Germinal center (tissue), 1 donor: Measurements from ENCODE around the gene BCKDK.
"Not testable (repeated sequence)": the region's sequence is repeated elsewhere in the genome, so short reads cannot be mapped to it uniquely, and the experiment has no call there.

Experiments
- DNase-seq: peaks from one replicate; pipeline ENCODE4 v3.0.0; 2012; ENCODE audit warnings: mixed read lengths, low spot score

The BCKDK gene

DNA sequence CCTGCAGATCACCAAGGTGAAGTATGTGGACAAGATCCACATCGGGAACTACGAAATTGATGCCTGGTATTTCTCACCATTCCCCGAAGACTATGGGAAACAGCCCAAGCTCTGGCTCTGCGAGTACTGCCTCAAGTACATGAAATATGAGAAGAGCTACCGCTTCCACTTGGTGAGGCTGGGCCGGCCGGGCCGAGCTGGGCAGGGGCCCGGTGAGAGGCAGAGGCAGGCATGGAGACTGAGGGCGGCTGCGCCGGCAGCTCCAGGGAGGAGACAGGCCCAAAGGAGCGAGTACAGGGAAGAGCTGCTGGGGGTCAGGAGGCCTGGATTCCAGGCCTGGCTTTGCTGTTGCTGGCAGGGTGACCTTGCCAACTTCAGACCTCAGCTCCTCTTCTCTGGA lies 19.0 kb downstream of the BCKDK start:
- no peak for DNase-seq

DNA sequence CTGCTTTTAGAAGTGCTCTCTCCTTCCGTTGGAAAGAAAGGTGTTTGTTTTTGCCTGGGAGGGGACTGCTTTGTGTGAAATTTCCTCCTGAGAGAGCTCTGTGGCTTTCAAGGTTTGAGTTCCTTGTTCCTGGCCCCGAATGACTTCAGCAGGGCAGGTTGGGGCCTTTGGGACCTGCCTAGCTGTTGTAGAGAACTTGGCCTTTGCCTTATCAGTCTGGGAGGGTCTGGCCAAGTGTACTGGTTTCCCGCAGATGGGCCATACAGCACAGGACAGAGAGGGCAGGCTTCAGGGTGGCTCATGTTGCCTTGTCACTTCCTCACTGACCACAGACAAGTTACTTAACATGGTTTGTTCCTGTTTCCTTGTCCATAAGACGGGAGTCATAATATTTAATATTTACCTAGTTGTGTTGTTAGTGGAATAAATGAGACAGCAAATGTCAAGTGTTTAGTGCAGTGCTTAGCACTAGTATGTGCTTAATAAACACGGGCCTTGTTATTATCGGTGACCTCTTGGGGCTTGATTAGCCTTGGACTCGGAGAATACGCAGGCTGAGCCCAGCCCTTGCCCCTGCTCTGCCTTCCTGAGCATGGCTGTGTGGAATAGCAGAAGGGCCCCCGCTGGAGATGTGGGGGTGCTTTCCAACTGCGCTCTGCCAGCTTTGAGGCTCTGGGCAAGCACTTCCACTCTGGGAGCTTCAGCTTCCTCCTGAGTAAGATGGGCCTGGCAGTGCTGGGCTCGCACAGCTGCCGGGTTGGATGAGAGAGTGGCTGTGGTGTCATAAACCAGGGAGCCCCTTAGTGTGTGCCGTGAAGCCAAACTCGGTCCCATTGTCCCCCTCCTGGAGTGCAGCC lies 20.8 kb downstream of the BCKDK start:
- no peak for DNase-seq

DNA sequence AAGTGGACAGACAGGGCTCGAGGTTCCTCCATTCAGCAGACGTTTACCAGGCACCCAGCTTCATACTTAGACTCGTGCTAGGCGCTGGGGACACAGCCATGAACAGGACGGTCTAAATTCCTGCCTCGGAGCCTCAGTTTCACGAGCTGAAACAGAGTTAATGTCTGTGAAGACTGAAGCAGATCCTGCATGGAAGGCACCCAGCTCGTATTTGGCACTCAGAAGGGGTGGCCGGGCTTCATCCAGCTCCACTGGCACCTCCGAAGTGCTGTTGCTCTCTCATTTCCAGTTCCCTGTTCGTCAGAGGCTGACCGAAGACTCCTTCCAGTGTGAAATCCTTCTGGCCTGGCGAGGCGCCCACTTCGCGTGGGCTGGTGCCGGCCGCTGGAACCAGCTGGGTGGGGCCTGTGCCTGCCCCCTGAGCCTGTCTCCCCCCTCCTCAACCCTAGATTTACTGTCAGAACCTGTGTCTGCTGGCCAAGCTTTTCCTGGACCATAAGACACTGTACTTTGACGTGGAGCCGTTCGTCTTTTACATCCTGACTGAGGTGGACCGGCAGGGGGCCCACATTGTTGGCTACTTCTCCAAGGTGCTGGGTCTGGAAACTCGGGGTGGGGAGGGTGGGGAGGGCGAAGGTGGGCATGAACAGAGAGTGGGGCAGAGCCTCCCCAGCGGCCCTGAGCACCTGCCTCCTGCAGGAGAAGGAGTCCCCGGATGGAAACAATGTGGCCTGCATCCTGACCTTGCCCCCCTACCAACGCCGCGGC lies 21.6 kb downstream of the BCKDK start:
- DNase-seq: no peak

- no peak for DNase-seq
Observed at GRCh38 chr16:31130336-31130891, 22.2 kb downstream of the BCKDK start.

GRCh38 chr16:31130899-31131298 lies 22.7 kb downstream of the BCKDK start:
- no peak for DNase-seq

GRCh38 chr16:31131416-31131815 lies 23.2 kb downstream of the BCKDK start:
- no peak for DNase-seq

GRCh38 chr16:31131841-31132271 lies 23.7 kb downstream of the BCKDK start:
- DNase-seq: no peak

DNA sequence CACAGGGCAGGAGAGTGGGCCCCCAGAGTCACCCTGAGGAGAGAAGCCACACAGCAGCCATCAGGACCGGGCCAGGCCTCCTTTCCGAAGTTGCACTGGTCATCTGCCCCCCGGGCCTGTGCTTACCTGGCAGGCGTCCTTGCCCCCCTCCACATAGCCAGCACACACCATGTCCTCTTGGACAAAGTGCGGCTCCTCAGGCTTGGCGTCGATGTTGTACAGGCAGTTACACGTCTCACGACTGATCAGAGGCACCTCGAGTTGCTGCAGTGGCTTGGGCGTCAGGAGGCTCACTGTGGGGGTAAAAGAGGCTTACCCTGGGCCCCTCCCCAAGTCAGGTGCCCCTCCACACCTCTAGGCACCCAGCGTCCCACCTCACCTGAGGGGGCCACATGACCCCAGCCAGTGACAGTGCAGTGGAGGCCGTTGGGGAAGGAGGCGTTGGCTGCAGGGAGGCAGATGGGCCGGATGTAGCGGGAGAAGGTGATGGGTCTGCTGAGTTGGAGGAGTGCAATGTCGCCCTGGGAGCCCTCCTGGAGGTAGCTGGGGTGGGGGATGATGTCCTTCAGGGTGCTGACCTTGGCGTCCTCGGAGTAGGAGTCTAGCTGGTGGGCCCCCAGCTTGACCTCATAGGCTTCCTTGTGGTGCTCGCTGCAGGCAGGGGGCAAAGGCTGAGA lies 24.3 kb downstream of the BCKDK start:
- DNase-seq: no peak

DNA sequence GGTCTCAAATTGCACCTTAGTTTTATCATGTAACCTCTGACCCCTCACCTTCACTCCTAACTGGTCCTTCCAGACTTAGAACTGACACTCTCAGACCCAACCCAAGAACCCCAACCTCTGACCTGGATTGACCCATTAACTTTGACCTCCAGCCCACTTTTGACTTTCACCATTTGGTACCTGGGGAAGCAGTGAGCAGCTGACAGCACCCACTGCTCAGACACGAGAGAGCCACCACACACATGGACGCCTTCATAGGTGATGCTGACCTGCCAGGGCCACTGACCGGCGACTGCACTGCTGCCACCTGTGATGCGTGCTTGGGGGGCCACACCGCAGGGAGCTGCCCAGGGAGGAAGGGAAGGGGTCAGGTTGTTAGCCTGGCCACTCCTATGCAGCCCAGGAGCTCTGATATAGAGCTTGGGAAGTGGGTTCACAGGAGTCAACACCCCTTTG lies 24.9 kb downstream of the BCKDK start:
- no peak for DNase-seq

- no peak for DNase-seq
Observed at GRCh38 chr16:31134091-31134571, 25.9 kb downstream of the BCKDK start.

DNA sequence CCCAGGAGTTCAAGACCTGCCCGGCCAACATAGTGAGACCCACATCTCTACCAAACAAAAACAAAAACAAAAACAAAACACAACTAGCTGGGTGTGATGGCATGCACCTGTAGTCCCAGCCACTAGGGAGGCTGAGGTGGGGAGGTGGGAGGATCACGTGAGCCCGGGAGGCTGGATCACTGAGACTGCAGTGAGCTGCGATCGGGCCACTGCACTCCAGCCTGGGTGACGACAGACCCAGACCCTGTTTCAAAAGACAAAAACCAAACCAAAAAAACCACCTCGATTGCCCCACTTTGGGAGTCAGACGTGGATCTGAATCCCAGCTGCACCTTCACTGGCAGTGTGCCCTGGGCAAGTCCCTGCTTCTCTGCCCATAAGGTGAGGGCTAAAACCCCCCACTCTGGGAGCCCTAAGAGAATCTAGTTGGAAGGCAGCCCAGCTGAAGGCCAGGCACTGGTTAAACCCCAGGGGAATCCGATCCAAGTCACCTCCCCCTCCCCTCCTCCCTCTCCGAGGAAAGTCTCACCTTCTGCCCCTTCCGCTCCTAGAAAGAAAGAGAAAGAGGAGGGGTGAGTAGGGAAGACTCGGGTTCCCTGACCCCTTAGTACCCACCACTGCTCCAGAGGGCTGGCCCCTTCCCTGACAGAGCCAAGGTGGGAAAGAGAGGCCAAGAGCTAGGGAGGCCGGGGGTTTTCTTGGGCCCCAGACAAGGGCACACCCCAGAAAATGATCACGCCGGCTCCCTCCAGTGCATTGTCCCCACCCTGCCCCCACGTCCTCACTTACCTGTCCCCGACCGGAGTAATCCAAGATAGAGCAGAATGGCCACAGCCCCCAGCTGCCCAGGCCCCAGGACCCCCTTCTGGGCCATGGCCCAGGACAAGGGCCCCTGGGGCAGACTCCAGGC lies 26.7 kb downstream of the BCKDK start:
- no peak for DNase-seq

GRCh38 chr16:31135535-31136286 lies 27.5 kb downstream of the BCKDK start, which contains the start of gene PRSS8:
TSS of gene PRSS8 (minus strand) at chr16:31135727. CDS start at chr16:31135498, 229 bp downstream.
- no peak for DNase-seq

- no peak for DNase-seq
Observed at GRCh38 chr16:31136287-31136662, 28.1 kb downstream of the BCKDK start.

- not testable (repeated sequence) for DNase-seq
Observed at GRCh38 chr16:31136822-31137499, 28.8 kb downstream of the BCKDK start.

DNA sequence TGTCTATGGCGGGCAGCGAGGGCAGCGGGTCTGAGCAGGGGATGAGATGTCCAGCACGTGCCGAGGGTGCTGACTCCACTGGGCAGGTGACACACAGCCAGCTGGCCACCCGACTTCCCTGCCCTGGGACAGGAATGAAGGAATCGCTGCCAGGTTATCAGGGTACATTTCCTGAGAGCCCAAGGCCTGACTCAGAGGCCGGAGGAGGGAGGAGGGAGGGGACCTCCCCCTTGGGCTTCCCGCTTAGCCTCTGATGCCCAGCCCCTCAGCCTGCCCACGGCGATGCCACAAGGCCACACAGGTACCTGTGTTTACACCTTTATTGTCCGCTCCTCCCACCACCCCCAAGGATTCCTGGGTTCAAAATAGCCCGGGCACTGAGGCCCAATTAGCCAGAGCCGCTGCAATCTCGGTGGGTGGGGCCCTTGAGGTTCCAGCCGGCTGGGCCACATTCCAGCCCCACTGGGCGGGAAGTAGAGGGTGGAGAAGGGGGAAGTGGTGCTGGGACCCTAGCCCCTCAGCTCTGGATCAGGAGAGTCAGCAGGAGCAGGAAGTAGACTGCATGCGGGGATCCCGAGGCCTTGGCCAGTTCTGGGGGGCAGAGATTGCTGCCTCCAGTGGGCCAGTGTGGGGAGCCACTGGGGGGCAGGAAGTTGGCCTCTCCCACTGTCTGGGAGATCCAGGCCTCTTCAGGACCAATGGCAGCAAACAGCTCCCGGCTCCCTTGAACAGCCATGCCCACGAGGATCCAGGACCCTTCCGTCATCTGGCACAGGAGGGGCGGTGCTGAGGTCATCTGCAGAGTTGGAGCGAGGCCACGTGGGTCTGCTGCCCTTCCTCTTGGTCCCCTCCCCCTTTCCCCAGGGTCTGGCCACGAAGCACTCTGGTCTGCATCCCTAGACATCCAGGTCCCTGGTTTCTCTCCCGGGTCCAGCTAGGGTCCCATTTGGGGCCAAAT lies 30.7 kb downstream of the BCKDK start:
- no peak for DNase-seq

DNA sequence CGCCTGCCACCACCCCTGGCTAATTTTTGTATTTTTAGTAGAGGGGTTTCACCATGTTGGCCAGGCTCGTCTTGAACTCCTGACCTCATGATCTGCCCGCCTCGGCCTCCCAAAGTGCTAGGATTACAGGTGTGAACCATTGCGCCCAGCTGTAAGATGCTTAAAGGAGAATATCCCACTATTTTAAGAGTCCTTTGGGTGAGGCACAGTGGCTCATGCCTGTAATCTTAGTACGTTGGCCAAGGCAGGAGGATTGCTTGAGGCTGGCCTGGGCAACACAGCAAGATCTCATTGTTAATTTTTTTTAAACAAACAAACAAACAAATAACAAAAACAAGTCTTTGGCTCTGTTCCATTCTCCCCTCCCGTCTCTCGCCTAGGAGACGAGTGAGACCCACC lies 32.9 kb downstream of the BCKDK start:
- DNase-seq: not testable (repeated sequence)

DNA sequence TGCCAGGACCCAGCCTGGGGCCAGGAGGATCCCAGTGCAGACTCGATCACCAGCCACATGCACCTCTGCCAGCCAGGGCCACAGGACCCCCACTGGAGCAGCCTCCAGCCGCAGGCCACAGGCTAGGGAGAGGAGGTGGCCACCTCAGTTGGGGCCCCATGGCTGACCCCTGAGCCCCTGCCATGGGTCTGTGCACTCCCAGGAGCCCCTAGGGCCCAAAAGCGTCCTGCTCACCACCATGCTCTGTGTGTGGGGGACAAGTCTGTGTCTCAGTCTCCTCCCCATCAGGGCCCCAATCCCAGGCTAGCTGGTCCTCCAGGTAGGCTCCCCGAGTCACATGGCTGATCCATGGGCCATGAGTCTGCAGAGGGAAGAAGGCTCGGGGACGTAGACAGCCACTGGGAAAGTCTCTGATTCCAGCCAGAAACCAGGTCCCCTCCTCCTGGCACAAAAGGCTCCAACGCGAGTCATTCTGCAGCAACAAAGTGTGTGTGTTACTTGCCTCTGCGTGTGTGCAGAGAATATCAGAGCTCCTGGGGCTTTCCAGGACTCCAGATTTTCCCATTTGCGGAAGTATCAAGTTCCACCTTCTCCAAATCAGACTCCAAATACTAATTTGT lies 33.4 kb downstream of the BCKDK start:
- DNase-seq: no peak
